GM18867 (cell line): ENCODE results near the gene CYGB.
"Not testable (repeated sequence)": the region's sequence is repeated elsewhere in the genome, so short reads cannot be mapped to it uniquely, and the experiment has no call there.

Source experiments
- ATAC-seq: cut with Tn5 transposase; IDR thresholded peaks from one replicate; pipeline ENCODE4 v1.9.1; 2021; ENCODE audit warnings: mild to moderate bottlenecking, moderate library complexity; ENCODE audit not compliant: unreplicated experiment

Gene CYGB

GRCh38 chr17:76538281-76538931 lies 897 bp upstream of the CYGB start:
- ATAC-seq: no peak

- no peak for ATAC-seq
Measured at GRCh38 chr17:76537288-76537577, 276 bp downstream of the CYGB start.

- ATAC-seq: no peak
Measured at GRCh38 chr17:76536511-76537287, 810 bp downstream of the CYGB start.

DNA sequence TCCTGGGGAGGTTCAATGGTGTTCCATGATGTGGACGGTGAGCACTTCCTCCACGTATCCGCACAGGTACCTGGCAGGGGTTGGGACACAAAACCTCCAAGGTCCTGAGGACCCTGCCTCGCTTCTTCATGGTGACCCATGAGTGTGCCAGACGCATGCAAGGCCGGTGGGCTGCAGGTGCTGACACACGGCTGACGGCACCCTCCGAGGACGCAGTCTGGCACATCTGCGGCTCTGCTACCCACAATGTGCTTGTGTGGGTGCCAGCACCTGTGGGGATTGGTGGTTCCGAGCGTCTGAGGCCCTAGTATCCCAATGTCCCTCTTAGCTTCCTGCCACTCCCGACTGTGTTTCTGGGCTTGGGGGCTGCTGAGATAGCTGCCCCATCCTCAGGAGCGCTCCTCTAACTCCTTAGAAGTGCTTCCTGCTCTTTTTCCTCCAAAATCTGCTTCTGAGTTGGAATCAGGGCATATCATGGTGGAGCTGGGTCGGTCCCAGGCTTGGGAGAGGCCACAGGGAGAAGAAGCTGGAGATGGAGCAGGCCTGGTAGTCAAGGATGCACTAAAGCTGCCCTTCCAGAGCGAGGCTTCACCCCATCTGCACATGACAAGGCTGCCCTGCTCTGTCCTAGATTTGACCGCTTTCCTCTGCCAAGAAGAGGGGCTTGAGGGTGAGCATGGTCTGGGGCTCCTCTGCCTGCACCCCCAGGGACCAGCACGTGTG lies 1.6 kb downstream of the CYGB start:
- no peak for ATAC-seq

GRCh38 chr17:76534831-76535732 lies 2.4 kb downstream of the CYGB start:
- ATAC-seq: no peak

GRCh38 chr17:76533640-76534359 lies 3.7 kb downstream of the CYGB start:
- not testable (repeated sequence) for ATAC-seq

GRCh38 chr17:76532072-76532651 lies 5.3 kb downstream of the CYGB start:
- no peak for ATAC-seq

DNA sequence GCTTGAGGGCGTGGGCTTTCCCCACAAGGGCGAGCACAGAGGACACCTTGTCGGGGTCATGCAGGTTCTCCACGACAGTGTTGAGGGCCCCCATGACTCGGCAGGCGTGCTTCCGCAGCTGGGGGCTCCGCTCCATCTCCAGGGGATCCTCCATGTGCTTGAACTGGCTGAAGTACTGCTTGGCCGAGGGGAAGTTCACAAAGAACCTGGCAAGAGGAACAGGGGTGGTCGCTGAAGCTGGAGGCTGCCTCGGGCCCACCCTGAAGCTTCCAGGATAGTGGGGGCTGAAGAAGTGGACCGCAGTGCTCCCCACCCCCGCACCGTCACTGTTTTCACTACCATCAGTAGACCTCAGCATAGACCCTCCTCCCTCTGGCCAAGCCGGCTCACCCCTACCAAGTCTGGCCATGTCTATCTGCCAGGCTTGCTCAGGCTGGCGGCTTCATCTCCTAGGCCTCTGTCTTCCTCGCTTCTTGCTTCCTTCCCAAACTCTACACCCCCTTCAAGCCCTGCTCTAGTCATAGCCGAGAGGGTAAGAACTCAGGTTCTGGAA lies 5.9 kb downstream of the CYGB start:
- no peak for ATAC-seq

DNA sequence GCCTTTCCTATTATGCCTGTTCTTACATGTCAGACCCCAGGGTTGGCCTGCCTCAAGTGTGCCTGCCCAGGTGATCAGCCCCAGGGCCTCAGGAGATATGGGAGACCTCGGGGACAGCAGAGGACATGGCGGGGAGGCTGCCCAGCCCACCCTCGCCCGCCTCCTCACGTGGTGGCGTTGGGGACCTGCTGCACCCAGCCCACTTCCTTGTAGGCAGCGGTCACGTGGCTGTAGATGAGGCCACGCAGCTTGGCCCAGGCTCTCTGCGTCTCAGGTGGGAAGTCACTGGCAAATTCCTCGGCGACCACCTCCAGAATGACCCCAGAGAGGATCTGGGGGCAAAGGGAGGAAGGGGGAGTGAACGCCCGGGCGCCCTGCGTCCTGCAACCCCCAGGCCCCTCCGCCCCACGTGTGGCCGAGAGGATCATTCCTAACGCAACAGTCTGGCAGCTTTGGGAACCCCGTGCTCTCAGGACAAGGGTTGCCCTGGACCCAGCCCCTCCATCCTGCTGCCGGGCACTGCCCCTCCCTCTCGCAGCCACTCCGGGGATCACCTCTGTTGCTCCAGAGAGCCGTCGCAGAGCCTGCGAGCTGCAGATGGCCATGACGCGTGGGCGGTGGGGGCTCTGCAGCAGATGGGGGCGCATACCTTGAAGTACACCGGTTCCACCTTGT lies 6.6 kb downstream of the CYGB start:
- ATAC-seq: no peak

- no peak for ATAC-seq
Measured at GRCh38 chr17:76530095-76530723, 7.3 kb downstream of the CYGB start.

DNA sequence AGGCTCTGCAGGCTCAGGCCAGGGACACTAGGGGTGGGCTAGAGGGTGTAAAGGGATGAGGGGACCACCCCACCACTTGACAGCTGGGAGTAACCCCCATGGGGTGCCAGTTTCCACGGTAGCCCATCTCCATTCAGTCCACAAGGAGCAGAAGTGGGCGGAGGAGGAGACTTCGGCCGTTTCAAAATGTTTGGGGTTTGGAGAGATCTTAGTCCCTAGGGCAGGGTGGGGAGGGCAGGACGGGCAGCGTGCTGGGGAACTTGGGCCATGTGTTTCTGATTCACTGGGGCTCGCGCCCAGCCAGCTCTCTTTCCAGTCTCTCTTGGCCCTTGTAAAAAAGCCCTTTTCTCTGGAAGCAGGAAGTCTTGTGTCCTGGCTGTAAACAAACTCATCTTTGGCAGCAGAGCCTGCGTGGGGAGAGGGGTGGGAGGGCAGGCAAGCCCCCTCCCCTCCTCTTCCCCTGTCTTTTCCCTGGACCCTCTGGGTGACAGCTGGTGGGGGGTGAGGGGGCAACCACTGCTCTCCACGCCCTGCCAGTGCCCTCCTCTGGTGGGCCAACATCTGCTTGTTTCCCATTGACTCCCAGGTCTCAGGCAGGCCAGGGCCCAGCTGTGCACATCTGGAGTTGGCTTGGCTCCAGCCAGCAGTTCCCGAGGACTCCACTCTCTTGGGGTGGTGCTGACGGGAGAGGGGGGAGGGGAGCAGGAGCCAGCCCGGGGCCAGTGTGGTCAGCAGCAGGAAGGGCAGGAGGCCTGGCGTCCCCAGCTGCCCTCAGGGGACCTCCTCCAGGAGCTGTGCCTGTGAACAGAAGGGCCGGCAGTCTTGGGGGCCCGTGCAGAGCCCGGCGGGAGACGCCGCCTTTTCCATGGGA lies 8.1 kb downstream of the CYGB start:
- ATAC-seq: no peak

- no peak for ATAC-seq
Measured at GRCh38 chr17:76528528-76529223, 8.8 kb downstream of the CYGB start.

GRCh38 chr17:76528156-76528527 lies 9.4 kb downstream of the CYGB start:
- no peak for ATAC-seq

DNA sequence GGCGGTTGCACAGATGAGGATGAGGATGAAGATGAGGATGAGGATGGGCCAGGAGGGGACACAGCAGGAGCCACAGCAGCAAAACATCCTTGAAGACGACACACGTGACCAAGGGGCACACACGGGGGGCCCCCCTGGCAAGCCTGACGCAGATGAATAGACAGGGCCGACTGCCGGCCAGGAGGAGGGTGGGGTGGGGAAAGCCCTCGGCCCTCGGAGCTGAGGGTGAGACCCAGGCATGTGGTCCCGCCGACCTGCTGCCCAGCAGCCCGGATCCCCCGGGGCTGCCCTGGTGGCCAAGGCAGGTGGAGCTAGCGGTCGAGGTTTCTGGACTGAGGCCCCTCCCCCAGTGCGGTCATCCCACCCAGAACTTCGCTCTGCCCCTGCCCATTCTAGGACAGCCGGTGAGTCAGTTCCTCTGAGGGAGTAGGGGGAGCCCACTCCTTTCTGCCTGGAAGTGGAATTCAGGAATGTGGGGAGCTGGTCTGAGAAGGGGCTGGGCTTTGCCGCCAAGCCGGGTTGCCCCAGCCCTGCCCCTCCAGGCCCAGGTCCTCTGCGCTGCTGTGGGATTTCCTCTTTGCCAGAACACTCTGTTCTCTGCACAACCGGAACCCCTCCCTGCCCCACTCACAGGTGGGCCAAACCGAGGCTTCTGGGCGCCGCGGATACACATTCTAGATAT lies 9.9 kb downstream of the CYGB start:
- no peak for ATAC-seq

DNA sequence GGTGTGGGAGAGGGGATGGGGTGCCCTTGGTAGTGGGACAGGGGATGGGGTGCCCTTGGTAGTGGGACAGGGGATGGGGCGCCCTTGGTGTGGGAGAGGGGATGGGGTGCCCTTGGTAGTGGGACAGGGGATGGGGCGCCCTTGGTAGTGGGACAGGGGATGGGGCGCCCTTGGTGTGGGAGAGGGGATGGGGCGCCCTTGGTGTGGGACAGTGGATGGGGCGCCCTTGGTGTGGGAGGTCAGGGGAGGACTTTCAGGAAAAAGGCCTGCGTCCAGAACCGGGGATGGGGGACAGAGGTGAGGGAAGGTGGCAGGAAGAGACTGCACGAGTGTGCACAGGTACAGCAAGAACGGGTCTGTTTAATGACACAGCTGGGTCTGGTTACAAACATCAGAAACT lies 10.5 kb downstream of the CYGB start:
- ATAC-seq: not testable (repeated sequence)

DNA sequence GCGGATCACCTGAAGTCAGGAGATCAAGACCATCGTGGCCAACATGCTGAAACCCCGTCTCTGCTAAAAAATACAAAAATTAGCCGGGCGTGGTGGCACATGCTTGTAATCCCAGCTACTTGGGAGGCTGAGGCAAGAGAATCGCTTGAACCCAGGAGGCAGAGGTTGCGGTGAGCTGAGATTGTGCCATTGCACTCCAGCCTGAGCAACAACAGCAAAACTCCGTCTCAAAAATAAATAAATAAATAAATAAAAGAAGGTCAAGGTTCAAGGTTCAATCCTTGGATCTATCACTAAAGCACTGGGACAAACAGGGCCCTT lies 12.0 kb downstream of the CYGB start:
- not testable (repeated sequence) for ATAC-seq
